ENCODE results near the gene MAPK8.

Gene MAPK8

GRCh38 chr10:48292616-48293015, 13.9 kb upstream of the MAPK8 start:
- DNase-seq (ENCODE audit: low read depth) = no peak

- no peak for DNase-seq (ENCODE audit: low read depth)
These were observed 12.0 kb upstream of the MAPK8 start for GRCh38 chr10:48294431-48294830.

DNA sequence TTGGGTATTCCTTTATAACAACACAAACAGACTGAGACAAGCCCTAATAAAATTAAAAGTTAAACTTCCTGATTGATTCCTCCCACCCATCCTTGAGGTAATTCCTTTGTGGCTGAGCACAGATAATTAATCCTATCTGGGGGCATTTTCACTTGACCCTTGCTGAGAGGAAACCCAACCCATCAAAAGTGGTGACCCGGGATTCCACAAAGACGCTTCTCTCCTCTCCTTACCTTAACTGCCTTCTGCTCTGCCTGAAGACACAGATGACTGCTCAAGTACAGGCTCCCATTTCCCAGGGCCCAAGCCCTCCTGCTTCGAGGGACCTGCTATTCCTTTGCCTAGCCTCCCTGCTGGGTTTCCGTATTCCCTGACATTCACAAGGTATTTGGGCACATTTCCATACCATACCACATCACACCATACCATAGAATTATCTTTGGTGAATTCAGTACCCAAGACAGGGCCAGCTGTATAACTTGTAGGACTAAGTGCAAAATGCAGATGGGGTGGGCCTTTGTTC, 9.8 kb upstream of the MAPK8 start:
- DNase-seq (ENCODE audit: low read depth) = no peak

DNA sequence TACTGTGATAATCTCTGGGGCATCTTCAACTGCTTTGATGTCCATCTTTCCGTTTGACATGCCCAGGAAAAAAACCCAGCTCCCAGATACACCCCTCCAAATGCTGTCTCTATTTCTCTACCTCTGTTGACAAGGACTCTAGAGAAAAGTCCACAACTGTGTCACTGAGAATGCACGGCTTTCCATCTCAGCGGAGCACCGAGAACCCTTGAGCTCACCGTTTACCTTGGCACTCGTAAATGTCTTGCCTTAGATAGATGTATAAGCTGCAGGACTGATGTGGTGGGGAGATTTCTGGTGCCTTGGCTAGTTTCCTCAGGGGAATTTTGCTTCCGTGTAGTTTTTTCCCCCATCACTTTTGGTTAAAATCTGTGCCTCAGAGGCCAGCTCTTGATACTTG, 7.4 kb upstream of the MAPK8 start:
- DNase-seq (ENCODE audit: low read depth) = no peak

GRCh38 chr10:48299692-48300091, 6.8 kb upstream of the MAPK8 start:
- no peak for DNase-seq (ENCODE audit: low read depth)

GRCh38 chr10:48300556-48300955, 5.9 kb upstream of the MAPK8 start:
- no peak for DNase-seq (ENCODE audit: low read depth)

GRCh38 chr10:48302515-48303476, 3.7 kb upstream of the MAPK8 start:
- DNase-seq (ENCODE audit: low read depth) = no peak

DNA sequence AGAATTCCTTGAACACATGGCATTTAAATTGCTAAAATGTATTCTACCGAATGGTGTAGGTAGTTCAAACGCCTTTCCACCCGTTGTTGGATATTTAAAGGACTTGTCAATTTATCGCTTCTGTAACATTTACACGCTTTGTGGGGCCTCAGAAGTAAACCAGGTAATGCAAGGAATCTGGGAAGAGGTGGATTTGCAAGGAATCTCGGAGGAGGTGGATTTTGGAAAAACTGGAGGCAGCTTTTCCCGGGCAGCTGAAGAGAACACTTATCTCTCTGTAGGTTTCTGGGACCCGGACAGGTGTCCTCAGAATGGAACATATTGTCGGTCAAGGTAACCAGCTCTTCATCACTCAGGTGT, 592 bp upstream of the MAPK8 start:
- no peak for DNase-seq (ENCODE audit: low read depth)

DNA sequence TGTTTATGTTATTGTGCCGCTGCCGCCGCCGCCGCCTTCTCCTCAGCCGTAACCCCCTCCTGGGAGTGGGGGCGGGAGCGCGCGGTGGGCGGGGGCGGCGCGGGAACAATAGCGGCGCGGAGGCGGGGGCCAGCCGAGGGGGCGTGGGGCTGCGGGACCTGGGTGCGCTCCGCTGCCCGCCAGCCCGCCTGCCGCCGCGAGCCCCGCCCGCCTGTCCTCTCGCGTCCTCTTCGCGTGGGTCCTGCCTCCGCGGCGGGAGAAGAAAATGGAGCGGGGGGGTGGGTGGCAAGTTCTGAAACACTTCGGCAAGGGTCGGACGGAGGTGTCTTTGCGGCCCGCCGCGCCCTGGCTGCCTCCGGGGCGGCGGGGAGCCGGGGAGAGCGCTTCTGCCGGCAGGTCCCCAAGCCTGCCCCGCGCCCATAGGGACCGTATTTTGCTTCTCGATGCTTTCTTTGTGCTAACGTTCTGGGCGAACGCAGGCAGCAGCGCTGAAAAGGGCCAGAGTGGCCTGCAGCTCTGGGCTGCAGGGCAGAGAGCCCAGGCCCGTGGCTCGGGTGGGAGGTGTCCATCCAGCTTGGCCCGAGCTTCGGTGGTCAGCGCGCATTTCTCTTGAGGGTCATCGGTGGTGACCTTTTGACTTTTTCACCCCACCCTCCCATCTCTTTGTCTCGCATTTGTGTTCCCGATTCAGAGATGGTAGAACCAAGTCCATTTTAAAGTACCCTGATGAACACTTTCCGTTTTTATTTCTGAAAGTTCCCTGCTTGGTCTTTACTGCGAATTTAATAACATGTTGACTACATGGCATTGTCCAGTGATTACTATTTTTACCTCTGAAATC, 613 bp downstream of the MAPK8 start:
- DNase-seq (ENCODE audit: low read depth) = no peak

DNA sequence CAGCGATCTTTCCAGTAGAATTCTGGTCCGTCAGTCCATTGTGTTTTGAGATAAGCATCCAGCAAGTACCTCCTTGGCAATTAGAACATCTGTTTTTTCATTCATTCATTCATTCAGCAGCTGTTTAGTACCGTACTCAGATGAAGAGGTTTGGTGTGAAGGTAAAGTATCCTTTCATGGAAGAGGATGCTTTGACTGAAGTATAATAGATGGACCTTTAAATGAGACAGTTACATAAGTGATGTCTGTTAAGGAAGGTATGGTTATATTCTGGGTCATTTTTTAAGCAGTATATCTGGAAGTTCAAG, 1.2 kb downstream of the MAPK8 start:
- DNase-seq (ENCODE audit: low read depth) = no peak

DNA sequence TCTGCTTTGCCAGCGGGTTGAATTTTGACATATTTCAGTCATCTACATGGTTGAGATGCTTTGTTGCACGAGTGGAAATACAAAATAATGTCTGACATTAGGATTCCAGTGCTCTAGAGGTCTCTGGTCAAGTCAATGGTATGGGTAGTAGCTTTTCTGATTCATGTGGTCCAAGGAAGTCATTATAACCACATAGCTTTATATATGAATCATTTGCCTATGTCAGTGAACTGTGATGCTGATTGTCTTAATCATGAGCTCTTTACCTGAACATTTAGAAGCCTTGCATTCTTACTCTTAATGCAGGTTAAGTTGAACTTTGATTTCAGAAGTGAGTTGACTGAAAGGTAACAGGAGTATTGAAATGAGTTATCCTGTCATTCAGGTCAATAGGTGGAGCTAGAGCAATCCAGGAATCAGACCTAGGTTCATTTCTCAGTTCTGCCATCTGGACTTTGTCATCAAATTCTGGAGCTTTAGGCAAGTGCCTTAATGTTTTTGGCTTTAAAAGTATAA, 3.3 kb downstream of the MAPK8 start:
- DNase-seq (ENCODE audit: low read depth) = peak; percentile 65

GRCh38 chr10:48314107-48314506, 7.6 kb downstream of the MAPK8 start:
- no peak for DNase-seq (ENCODE audit: low read depth)

GRCh38 chr10:48316236-48316635, 9.8 kb downstream of the MAPK8 start:
- no peak for DNase-seq (ENCODE audit: low read depth)

- no peak for DNase-seq (ENCODE audit: low read depth)
These were observed 11.0 kb downstream of the MAPK8 start for GRCh38 chr10:48317321-48317990.

GRCh38 chr10:48322017-48322416, 15.5 kb downstream of the MAPK8 start:
- no peak for DNase-seq (ENCODE audit: low read depth)

- no peak for DNase-seq (ENCODE audit: low read depth)
These were observed 18.1 kb downstream of the MAPK8 start for GRCh38 chr10:48324580-48324979.

GRCh38 chr10:48330269-48330668, 23.8 kb downstream of the MAPK8 start:
- no peak for DNase-seq (ENCODE audit: low read depth)

- no peak for DNase-seq (ENCODE audit: low read depth)
These were observed 25.0 kb downstream of the MAPK8 start for GRCh38 chr10:48331436-48331835.

DNA sequence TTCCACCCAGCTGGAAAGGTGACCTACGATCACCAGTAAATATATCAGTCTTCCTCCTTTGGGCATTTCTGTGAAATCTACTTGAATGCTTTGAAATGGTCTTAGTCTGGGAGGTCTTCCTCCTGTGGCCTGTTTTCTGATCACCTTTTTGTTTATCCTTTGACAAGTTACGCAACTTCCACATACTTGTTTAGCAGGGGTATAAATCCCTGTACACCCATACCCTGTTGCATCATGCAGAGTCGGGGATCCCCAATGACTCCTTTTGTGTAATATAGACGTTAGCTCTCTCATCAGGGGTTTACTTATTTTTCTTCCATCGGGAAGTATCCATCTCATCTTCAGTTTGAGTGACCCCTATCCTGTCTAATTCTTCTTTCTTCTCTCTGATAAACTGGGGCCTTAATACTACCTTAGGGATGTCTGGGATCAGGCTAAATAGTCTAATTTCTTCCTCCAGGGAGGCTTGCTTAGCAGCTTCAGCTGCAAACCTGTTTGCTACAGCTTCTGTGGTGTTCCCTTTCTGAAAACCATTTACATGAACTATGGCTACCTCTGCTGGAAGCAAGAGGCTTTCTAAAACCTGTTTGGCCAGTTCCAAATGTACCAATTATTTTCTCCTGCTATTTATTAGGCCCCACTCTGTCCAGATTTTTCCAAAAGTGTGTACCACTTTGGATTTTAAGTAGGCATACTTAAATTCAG, 25.8 kb downstream of the MAPK8 start:
- no peak for DNase-seq (ENCODE audit: low read depth)

DNA sequence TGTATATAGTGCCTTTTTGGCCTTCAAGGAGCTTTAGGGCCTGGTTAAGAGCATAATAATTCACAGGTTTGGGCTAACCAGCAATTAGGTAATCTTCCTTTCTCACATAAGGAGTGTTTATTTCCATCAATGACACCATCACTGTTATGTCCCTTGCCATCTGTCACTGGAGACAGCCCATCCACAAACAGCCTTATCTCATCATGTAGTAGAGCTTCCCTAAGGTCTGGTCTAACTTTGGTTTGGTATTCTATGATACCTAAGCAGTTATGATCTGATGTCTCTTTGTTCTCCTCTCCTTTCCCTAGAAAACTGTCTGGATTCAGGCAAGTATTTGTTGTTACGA, 26.4 kb downstream of the MAPK8 start:
- no peak for DNase-seq (ENCODE audit: low read depth)

DNA sequence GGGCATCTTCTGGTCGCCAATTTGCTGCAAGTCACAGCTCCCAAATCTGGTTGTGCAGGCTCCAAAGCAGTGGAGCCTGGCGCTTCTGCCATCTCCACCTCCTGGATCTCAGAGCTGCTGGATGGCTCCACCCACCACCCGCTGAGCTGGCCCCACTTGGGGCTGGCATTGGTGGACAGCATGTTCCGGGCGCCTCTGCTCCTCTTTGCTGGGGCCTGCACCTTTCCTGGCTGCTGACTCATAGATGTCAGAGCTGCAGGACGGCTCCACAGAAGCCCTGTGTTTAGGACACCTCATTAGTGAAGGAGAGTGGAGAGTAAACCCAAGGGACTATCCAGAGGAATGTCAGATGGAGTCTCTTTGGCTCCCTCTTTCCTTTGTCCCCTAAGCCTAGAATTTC, 27.4 kb downstream of the MAPK8 start:
- no peak for DNase-seq (ENCODE audit: low read depth)

GRCh38 chr10:48335788-48336187, 29.3 kb downstream of the MAPK8 start:
- no peak for DNase-seq (ENCODE audit: low read depth)
